Stimulated activated CD8-positive, alpha-beta memory T cell treated with anti-CD3 and anti-CD28 coated beads, Interleukin-4, amount 100 ng/mL, for 48 hours (primary cell): ENCODE data around the gene NCMAP.

ENCODE experiments used
- DNase-seq: peaks from one replicate; pipeline ENCODE4 v3.0.0-alpha.2; 2020

The NCMAP gene

GRCh38 chr1:24575905-24576587 is 20.2 kb downstream of the NCMAP start:
- DNase-seq, result no peak

- no peak for DNase-seq
Observed at GRCh38 chr1:24578846-24579245, 23.0 kb downstream of the NCMAP start.

GRCh38 chr1:24580756-24581155 is 24.9 kb downstream of the NCMAP start:
- no peak for DNase-seq

DNA sequence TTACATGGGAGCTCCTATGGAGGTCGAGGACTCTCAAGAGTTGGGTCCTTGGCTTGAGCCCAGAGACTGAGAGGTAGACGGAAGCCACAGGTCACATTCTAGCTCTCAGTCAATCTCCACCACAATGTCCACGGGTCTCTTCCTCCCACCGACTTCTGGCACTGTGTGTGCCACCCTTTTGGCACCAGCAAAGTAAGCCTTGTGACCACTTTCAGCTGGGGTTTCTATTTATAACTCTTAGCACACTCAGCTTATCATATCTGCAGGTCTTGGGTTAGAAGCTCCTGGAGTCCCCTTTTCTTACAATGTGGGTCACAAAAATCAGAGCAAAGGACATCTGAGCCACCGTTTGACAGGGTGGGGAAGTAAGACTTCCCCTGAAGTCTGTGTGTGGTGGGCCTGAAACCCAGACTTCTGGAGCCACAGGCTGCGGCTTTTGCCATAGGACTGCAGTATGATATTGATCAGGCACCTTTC is 28.3 kb downstream of the NCMAP start:
- DNase-seq, result no peak

DNA sequence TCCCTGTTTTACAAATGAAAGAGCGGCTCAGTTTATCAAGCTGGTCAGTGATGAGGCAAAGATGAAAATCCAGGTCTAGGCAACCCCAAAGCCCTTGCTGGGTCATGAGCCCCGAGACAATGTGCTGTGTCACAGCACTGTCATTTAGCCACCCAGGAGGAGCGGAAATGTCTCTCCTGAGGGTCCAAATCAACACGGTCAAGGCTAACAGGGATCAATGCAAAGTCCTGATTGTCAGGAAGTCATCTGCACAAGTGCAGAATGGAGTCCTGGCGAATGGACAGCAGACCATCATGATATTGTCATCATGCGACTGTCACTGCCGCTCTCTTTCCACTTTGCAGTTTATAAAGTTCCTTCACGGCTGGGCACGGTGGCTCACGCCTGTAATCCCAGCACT is 30.2 kb downstream of the NCMAP start:
- no peak for DNase-seq

DNA sequence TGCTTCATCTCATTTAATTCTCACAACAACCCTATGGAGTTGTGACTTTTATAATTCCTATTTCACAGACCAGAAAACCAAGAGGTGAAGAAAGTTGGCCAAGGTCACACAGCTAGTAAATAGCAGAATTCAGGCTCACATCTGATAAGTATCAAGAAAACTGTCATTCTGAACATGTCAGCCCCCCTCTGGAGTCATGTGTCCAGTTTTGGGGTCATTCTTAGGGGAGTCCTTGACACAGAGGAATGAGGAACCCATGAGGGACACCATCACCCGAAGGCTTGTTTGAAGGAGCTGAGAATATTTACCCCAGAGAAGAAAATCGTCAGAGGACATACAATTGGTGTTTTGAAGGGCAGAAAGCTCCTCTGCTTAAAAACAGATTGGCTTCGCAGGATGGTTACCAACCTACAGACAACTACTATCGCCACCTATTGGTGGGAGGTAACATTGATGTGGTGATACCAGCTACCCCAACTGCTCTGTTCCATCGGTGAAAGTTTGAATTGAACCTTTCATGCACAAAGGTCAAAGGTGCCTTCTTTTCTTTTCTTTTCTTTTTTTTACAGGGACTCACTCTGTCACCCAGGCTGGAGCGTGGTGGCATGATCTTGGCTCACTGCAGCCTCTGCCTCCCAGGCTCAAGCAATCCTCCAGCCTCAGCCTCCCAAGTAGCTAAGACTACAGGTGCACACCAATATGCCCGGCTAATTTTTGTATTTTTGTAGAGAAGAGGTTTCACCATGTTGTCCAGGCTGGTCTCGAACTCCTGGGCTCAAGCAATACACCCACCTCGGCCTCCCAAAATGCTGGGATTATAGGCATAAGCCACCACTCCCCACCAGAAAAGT is 31.3 kb downstream of the NCMAP start:
- peak; percentile 46 for DNase-seq

DNA sequence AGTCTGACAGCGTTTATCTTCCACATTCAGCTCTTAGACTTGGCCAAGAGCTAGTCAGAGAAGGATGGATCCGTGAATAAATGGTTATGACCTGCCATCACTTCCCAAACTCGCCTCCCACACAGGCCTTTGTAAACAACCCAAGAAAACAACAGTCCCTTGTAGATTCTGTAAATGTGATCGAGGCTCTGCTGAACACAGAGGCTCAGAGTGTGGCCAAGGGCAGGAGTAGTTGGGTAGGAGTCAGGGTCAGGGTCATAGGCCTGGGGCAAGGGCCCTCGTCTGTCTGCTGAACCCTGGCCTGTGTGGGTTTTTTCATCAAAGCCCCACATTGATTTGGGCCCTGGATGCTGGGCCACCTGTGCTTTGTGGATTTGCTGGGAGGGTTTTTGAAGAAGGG is 32.7 kb downstream of the NCMAP start:
- DNase-seq, result no peak

DNA sequence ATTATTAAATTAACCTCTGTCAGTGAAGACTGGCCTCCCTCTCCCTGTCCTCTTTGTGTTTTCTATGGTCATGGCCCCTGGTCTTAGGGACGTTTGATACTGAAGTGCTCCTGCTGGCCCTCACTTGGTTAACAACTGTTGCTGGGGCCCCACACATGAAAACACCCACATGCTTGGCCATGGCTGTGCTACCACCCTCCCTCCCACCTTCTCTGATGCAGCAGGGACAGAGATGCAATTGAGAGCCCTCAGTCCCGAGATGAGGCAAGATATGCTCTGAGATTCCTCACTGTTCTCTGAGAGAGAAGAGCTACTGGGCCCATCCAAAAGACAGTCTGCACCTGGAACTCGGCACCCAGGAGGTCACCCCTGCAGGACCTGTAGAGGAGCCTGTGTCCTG is 33.3 kb downstream of the NCMAP start:
- DNase-seq, result no peak

- DNase-seq, result no peak
Observed at GRCh38 chr1:24591781-24592180, 35.9 kb downstream of the NCMAP start.

- DNase-seq, result no peak
Observed at GRCh38 chr1:24594328-24594598, 38.4 kb downstream of the NCMAP start.

- no peak for DNase-seq
Observed at GRCh38 chr1:24596401-24596880, 40.6 kb downstream of the NCMAP start.

- DNase-seq, result no peak
Observed at GRCh38 chr1:24599265-24599664, 43.4 kb downstream of the NCMAP start.

- no peak for DNase-seq
Observed at GRCh38 chr1:24600551-24600950, 44.7 kb downstream of the NCMAP start.

GRCh38 chr1:24605534-24606295 is 49.8 kb downstream of the NCMAP start:
- no peak for DNase-seq

DNA sequence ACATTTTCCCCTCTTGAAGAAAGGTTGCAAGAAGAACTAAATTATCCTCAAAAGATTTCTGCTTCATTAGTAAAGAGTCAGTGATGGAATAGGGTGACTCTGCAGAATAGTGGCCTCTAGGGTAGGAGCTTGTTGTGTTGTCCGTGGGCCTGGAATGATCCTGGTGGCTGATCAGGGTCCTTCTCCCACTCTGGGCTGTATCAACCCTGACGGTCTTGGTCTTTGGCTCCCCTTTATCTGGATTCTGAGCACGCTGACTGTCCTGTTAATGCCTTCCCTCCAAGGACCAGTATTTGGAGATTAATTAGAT is 50.4 kb downstream of the NCMAP start:
- DNase-seq, result no peak

GRCh38 chr1:24606621-24607020 is 50.7 kb downstream of the NCMAP start:
- DNase-seq, result no peak

- no peak for DNase-seq
Observed at GRCh38 chr1:24609949-24610517, 54.1 kb downstream of the NCMAP start.

DNA sequence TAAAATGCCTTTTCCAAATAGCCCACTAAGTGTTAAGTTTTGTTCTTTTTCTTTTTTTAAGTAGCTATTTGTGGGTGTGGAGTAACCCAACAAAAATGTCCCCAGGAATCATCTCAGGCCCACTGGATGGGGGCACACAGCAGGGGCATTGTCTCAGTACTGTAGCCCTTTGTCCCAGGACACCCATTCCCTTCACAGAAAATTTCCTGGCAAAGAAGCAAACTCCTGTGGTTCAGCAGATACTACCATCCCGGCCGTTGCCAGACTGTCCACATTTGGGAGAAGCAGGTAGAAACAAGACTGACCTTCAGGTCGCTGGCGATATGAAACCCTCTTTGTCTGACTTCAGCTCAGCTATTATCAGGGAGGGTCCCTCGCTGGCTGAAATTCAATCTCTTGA is 63.5 kb downstream of the NCMAP start:
- no peak for DNase-seq

GRCh38 chr1:24620678-24621077 is 64.8 kb downstream of the NCMAP start:
- DNase-seq, result no peak

DNA sequence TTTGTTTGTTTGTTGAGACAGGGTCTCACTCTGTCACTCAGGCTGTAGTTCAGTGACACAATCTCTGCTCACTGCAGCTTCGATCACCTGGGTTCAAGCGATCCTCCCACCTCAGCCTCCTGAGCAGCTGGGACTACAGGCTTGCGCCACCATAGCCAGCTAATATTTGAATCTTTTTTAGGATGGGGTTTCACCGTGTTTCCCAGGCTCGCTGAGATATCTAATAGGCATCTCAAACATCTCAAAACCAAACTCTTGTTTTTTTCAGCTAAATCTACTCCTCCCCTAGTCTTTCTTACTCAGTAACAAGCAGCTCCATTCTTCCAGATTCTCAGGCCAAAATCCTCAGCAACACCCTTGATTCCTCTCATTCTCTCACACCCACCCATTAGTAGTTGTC is 65.2 kb downstream of the NCMAP start:
- DNase-seq, result no peak

GRCh38 chr1:24622218-24622617 is 66.3 kb downstream of the NCMAP start:
- DNase-seq, result no peak

DNA sequence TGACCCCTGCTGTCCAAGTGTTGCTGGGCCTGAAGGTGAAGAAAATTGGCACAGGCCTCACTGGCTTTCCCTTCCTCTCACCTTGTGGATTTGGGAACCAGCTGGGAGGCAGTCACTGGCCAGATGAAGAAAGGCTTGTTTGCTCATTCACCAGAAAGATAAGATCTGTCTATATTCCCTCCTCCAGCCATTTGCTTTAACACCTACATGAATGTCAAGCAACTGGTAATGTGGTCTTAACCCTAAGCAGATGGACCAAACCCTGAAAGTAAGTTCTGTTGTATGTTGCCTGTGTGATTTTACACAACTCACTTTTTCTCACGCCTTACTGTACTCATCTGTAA is 76.9 kb downstream of the NCMAP start:
- DNase-seq, result no peak

- no peak for DNase-seq
Observed at GRCh38 chr1:24635195-24635843, 79.4 kb downstream of the NCMAP start.
